Raji (cell line): ENCODE measurements around the gene OSGIN1.

Source experiments
- POLR2A ChIP-seq: IDR thresholded peaks from 2 replicates; pipeline ENCODE4 v1.6.1; 2011; ENCODE audit warnings: low read depth, low read length, control low read depth; ENCODE audit not compliant: insufficient read depth

The OSGIN1 gene, protein sequence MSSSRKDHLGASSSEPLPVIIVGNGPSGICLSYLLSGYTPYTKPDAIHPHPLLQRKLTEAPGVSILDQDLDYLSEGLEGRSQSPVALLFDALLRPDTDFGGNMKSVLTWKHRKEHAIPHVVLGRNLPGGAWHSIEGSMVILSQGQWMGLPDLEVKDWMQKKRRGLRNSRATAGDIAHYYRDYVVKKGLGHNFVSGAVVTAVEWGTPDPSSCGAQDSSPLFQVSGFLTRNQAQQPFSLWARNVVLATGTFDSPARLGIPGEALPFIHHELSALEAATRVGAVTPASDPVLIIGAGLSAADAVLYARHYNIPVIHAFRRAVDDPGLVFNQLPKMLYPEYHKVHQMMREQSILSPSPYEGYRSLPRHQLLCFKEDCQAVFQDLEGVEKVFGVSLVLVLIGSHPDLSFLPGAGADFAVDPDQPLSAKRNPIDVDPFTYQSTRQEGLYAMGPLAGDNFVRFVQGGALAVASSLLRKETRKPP

DNA sequence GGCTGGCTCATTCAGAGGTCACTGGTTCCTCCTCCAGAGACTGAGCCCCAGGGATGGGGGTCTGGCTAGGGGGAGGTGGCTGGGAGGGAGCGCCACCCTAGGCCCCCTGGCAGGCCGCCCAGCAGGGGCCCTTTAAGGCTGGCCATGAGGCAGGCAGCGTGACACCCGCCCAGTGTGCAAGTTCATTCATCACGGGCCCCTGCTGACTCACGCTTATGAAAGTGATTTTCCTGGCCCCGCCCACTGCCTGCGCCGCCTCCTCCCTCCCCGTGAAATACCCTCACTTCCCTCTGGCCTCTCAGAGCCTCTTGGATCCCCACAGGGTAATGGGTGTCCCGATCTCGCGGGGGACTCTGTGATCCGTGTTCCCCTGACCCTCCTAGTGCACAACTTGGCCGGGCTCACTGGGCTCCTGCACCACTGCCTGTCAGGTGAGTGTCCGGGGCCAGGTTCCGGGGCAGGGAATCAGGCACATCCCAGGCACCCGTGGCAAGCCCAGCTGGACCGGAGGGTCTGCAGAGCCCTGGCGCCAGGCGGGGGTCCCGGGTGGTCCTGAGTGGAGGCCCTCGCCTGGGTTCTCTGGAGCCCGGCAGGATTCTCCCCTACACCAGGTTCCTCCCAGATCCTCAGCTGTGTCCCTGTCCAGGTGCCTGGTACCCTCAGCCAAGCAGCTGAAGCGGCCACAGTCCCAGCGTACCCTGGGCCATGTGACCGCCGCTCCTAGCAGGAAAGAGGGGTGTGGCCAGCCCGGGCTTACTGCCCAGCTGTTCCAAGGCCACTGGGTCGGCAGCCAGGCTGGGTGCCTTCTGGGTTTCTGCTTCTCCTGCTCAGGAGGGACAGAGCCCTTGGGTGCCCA lies at the start of gene OSGIN1:
Gene OSGIN1 (plus strand): TSS at position 301 of the 856 bp plus-strand sequence. CDS start 4,432 bp downstream, outside the sequence.
- peak; percentile 60 for TF ChIP-seq POLR2A

DNA sequence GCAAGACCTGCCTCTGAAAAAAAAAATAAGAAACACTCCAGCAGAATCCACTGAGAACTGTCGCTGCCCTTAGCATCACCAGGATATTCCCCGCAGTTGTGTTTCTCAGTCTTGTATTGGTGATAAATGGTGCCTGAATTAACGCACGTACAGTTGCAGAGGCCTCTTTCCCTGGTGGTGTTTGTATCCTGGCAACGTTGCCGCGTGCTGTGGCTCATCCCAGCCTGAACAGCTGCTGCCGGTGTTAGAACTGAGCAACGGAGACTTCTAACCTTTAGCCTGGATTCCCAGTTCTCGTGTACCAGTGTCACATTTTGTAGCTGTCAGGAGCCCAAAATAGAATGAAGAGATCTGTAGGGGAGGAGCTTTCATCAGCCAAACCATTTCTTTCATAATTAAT lies 49.3 kb upstream of the OSGIN1 start:
- no peak for TF ChIP-seq POLR2A

DNA sequence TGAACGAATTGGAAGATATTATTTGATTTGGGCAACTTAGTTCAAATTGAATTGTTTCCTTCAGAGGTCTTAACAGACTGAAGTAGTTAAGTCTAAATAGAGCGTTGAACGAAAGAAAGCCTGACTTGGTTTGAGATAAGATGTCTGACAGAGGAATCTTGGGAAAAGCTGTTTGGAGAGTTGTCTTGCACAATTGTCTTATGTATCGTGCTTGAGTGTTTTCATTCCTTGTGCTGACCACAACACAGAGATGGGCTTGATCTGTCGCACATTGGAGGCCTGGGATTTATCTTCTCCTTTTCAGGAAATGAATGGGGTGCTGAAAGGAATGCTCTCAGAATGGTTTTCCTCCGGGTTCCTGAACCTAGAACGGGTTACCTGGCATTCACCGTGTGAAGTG lies 46.4 kb upstream of the OSGIN1 start:
- TF ChIP-seq POLR2A = no peak

DNA sequence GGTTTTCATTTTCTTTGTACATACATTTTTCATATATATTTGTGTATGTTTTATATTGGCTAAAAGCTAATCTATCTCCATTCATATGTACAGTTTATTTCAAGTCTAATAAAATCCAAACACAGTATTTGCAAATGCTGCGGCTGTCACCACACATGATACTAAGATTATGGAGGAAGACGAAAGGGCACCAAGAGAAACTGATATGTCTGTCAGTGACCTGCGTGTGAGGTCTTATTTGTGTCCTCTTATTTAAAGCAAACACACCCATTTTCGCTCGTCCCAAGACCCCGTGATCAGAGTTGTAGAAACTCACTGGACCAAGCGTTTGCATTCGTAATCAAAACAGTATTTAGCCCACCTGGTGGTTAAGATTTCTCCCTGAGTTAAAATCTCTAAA lies 45.9 kb upstream of the OSGIN1 start:
- no peak for TF ChIP-seq POLR2A

DNA sequence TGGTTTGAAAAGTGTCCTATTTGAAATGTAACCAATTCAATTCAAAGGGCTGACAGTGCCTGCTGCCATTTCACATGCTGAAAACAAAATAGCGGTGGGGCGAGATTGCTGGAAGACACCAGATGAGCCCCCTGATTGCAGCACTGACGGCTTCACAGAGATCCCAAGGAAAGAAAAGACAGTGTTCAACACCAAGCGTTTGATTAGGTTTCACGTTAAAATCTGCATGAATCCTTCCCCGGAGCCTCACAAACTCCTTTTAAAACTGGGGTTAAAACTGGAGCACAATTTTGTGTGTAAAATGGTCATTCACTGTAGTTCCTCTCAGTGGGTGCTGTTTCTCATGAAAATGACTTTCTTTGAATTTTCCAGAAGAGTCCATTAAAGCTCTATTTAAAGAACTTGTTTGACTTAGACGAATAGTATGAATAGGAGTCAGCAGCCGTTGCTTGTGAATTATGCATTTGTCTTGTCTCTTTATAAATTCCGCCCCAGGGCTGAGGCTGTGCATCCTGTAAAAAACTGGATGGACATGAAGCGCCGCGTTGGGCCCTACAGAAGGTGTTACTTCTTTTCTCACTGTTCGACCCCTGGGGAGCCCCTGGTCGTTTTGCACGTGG lies 45.3 kb upstream of the OSGIN1 start:
- no peak for TF ChIP-seq POLR2A

DNA sequence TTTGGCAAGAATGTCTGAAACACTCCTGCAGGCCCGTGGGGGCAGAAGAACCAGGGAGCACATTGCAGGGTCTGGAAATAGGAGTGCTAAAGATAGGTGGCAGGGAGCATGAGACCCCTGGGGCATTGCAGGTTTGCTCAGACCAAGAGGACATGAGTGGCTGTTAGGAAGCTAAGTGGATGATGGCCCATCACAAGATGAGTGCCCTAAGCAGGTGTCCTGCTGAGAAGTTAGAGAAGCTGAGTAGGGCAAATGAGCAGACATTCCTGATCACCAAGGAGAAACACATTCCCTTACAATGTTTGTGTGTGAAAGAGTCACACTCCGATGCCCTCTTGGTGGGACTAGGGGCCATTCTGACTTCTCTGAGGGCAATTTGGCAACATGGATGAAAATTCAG lies 44.2 kb upstream of the OSGIN1 start:
- TF ChIP-seq POLR2A = no peak

DNA sequence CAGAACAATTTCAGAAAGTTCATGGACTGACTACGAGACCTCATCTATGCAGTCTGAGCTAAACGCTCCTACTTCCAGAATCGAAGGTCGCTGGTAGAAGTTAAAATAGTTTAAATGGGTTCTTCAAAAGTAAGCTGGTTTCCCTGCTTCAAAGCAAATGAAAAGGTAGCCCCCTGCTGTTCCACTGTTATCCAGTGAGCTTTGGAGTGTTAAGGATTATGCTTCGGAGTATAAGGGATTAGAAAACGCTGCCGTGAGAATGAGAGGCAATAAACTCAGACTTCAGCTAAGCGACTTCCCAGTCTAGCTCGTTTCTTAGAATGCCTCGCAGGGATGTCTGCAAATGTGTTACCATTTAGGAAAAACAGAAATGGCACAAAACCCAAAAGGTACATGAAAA lies 41.8 kb upstream of the OSGIN1 start:
- no peak for TF ChIP-seq POLR2A

DNA sequence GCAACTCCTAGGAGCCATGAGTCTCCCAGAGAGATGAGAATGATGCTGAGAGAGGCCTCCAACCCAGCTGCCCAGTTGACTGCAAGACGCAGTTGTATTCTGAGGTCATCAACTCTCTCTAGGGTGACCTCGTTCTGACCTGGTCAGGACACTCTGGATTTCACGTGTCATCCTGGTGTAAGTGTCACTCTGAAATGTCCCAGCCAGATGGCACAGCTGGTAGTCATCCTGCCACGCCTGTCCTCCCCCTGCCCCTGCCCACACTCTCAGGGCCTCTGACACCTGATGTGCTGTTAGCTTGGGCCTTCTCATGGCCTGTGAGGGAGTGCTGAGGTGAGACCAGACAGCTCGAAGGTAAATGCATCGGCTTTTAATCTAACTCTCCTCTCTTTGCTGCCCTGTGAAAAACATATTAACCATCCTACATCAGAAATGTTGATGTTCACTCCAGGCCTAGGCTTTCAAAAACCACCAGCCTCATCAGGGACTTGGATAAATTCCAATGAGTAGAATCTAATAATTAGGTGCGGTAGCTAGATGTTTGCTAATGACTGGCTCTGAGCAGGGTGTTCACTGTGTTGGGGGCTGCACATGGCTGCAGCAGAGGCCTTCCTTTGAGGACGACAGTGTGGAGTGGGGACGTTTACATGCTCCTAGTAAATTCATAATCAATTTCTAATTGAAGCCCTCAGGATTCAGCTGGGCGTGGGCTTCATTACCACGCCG lies 40.4 kb upstream of the OSGIN1 start:
- no peak for TF ChIP-seq POLR2A

DNA sequence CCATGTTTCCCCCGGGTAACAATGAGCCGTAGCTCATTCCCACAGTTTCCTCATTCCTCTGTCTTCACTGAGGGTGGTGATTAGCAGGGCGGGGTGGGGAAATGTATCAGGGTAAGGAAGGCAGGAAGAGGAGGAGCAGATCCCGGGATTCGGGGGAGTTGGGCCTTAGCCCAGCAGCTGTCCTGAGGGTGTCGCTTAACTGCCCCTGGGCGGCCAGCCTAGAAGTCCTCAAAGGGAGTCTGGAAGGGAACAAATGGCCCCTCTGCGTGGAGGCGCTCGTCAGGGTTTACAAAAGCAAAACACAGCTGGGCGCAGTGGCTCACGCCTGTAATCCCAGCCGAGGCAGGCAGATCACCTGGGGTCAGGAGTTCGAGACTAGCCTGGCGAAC lies 39.8 kb upstream of the OSGIN1 start:
- no peak for TF ChIP-seq POLR2A

DNA sequence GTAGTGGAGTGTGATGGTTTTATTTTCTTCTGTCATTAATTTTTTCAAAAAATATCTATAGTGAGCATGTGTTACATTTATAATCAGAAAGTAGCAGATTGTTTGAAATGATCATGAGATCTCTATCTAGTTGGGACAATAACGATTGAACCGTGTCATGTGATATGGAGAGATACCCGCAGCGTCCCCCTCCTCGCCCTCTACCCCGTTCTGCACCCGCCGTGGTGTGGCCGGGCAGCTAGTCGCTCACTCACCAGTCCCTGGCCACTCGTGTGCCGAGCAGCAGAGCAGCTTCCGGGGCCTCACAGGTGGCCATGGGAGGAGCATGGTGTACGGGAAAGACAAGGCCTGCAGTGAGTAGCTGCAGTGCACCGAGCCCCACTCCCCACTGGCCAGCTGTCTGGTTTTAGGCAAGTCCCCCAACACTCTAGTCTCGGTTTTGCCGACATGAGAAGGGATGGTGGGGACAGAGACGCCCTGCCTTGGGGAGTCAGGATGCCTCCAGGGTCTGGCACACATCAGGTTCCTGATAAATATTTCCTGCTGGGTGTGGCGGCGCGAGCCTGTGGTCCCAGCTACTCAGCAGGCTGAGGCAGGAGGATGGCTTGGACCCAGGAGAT lies 38.8 kb upstream of the OSGIN1 start:
- no peak for TF ChIP-seq POLR2A

DNA sequence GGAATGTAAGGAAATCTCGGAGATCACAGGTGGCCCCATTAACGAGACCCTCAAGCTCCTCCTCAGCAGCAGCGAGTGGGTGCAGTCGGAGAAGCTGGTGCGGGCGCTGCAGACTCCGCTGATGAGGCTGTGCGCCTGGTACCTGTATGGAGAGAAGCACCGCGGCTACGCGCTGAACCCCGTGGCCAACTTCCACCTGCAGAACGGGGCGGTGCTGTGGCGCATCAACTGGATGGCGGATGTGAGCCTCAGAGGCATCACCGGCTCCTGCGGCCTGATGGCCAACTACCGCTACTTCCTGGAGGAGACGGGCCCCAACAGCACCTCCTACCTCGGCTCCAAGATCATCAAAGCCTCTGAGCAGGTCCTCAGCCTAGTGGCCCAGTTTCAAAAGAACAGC lies 38.0 kb upstream of the OSGIN1 start:
- no peak for TF ChIP-seq POLR2A

DNA sequence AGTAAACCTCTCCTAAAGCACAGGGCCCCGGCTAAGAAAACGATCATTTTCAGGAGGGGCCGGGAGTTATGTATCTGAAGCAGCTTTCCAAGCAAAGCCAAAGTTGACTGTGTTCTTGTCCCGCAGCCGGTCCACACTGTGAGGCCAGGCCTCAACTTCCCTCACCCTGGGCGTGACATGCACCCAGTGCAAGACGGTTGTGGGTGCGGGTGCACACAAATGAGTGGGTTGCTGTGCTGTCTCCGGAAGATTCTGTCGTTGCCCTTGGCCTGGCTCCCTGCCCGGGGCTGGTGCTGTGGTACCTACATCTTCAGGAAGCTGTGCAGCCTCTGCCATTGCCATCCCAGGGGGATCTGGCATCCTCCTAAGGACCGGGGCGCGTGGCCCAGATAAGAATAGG lies 37.5 kb upstream of the OSGIN1 start:
- no peak for TF ChIP-seq POLR2A

DNA sequence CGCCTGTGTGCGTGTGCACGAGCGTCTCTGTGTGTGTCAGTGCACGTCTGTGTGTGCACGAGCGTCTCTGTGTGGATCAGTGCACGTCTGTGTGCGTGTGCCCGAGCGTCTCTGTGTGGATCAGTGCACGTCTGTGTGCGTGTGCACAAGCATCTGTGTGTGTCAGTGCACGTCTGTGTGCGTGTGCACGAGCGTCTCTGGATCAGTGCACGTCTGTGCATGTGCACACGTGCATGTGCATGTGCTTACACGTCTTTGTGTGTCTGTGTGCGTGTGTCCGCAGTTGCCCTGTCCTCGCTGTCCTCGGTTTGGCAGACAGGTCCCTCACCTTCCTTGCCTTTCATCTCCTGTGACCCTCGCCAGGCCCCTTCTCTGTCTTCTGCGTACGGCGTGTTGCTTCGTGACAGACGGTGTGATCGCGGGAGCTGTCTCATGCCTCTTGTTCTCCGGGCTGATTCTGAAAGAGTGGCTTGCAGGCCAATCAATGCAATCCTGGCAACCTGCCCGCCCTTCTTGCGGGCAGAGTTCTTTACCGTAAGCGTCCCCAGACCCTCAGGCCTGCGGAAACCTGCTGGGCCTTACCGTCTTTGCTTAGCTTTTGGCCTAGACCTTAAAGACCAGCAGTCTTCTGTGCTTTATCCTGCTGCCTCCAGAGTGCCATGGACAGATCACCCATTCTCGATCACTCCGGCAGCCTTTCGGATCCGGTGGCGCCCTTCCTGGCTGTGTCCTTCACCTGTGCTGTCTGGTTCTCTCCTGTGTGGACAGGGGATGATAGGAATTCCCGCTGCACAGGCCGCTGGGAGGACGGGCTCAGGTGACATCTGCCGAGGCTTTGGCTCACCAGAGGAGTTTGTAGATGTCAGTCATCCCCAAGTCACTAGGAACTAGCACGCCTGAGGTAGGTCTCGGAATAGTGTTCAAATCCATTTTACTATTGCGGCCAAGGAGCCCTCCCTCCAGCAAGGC lies 35.6 kb upstream of the OSGIN1 start:
- no peak for TF ChIP-seq POLR2A
